Right atrium auricular region (tissue), 2 donors: ENCODE measurements around the gene RANBP3. TPM values are rescaled to one million over a fixed set of nuclear protein-coding genes. Genes with fewer than 3 reads are reported as not detected.

Source experiments
- DNase-seq: peaks from one replicate; pipeline ENCODE4 v3.0.0-alpha.2; 2019; ENCODE audit warnings: low spot score
- H3K27ac ChIP-seq, 2 donors: fragments of 200-600 bp; sonication (generic); 1 replicate in 1 of 2; 2 replicates in 1 of 2; pipeline ENCODE4 v1.5.1; 2016 to 2019
- H3K27me3 ChIP-seq, 2 donors: fragments of 200-600 bp; sonication (generic); one replicate each; pipeline versions ENCODE4 v1.5.1 to v1.6.0; 2017 to 2019
- H3K36me3 ChIP-seq: fragments of 200-600 bp; sonication (generic); one replicate; pipeline ENCODE4 v1.5.1; 2016
- H3K4me1 ChIP-seq, 2 donors: fragments of 200-600 bp; sonication (generic); one replicate each; pipeline versions ENCODE4 v1.5.1 to v1.6.0; 2017 to 2019
- H3K4me3 ChIP-seq, 2 donors: fragments of 200-600 bp; sonication (generic); 1 replicate in 1 of 2; 2 replicates in 1 of 2; pipeline ENCODE4 v1.5.1; 2017 to 2019; ENCODE audit warnings: mild to moderate bottlenecking in 1 of 2, moderate library complexity in 1 of 2
- H3K9me3 ChIP-seq, 2 donors: fragments of 200-600 bp; sonication (generic); one replicate each; pipeline ENCODE4 v1.5.1; 2019
- CTCF ChIP-seq, 2 donors: fragments of 200-600 bp; sonication (generic); IDR thresholded peaks; one replicate each; pipeline ENCODE4 v1.5.1; 2019; ENCODE audit warnings: antibody characterized with exemption in 2 of 2
- total RNA-seq, 2 donors: library from RNA; depleted of rRNA; stranded (reverse); fragments of >200 nt; gene quantifications; one replicate each; pipeline ENCODE4 v1.1.0, GENCODE V29; 2016

RANBP3 gene
- total RNA-seq, 2 donors from 2014 or later, result 53.6 to 54.7 TPM

- Histone ChIP-seq H3K36me3 (peaks cover 8% of the 10 kb centered on the region), H3K9me3 (no peaks in the 10 kb centered on the region), H3K27ac (no peak overlapping the region), H3K4me1 (peaks cover 0 to 8% of the 10 kb centered on the region in 2 donors), H3K27me3 (no peaks in the 10 kb centered on the region), H3K4me3 (no peak overlapping the region)
- no peak for DNase-seq
- TF ChIP-seq CTCF (IDR thresholded peaks at IDR 0.05), result no peak
Observed at GRCh38 chr19:6017576-6017975, 39.6 kb upstream of the RANBP3 start.

GRCh38 chr19:6015841-6016545 is 38.1 kb upstream of the RANBP3 start:
- Histone ChIP-seq H3K36me3 (peaks cover 21% of the 10 kb centered on the region), H3K4me1 (no peaks in the 10 kb centered on the region), H3K27ac (no peak overlapping the region), H3K4me3 (no peak overlapping the region), H3K9me3 (no peaks in the 10 kb centered on the region), H3K27me3 (no peaks in the 10 kb centered on the region)
- TF ChIP-seq CTCF (IDR thresholded peaks at IDR 0.05), result no peak
- no peak for DNase-seq

- no peaks in the 10 kb centered on the region for H3K4me1 ChIP-seq
- H3K36me3 ChIP-seq, result peaks cover 30% of the 10 kb centered on the region
- DNase-seq, result no peak
- H3K9me3 ChIP-seq, result no peaks in the 10 kb centered on the region
- no peaks in the 10 kb centered on the region for H3K27me3 ChIP-seq
- no peak overlapping the region for H3K27ac ChIP-seq
- TF ChIP-seq CTCF (IDR thresholded peaks at IDR 0.05), result no peak
- H3K4me3 ChIP-seq, result no peak overlapping the region
Observed at GRCh38 chr19:6014551-6015135, 36.7 kb upstream of the RANBP3 start.

- Histone ChIP-seq H3K36me3 (peaks cover 42% of the 10 kb centered on the region), H3K4me1 (no peaks in the 10 kb centered on the region), H3K27me3 (no peaks in the 10 kb centered on the region), H3K27ac (no peak overlapping the region), H3K9me3 (no peaks in the 10 kb centered on the region), H3K4me3 (no peak overlapping the region)
- no peak for DNase-seq
- TF ChIP-seq CTCF (IDR thresholded peaks at IDR 0.05), result no peak
Observed at GRCh38 chr19:6012426-6013170, 34.7 kb upstream of the RANBP3 start.

- Histone ChIP-seq H3K9me3 (no peaks in the 10 kb centered on the region), H3K27me3 (no peaks in the 10 kb centered on the region), H3K4me1 (no peaks in the 10 kb centered on the region), H3K36me3 (peaks cover 48% of the 10 kb centered on the region), H3K27ac (no peak overlapping the region), H3K4me3 (no peak overlapping the region)
- no peak for DNase-seq
- TF ChIP-seq CTCF (IDR thresholded peaks at IDR 0.05), result no peak
Observed at GRCh38 chr19:6011794-6012193, 33.9 kb upstream of the RANBP3 start.
